ENCODE data around the gene VPS54. TPM values are rescaled to one million over a fixed set of nuclear protein-coding genes. Genes with fewer than 3 reads are reported as not detected.

The VPS54 gene
- total RNA-seq, 1 donor from 2014 or later = 17.5 TPM

GRCh38 chr2:63926815-63927214 is 92.4 kb downstream of the VPS54 start:
- Histone ChIP-seq H4K20me1 (ENCODE audit: insufficient read depth, low read length) (no peaks in the 10 kb centered on the region), H2AFZ (ENCODE audit: low read depth, low read length) (no peak overlapping the region), H3K4me2 (ENCODE audit: low read length) (no peak overlapping the region), H3K27ac (ENCODE audit: low read depth, low read length) (no peak overlapping the region), H3K9ac (ENCODE audit: low read length) (no peak overlapping the region), H3K79me2 (ENCODE audit: insufficient read depth, low read length) (peaks cover 3% of the 10 kb centered on the region), H3K4me3 (ENCODE audit: insufficient read depth, low read depth, low read length) (no peak overlapping the region), H3K9me3 (ENCODE audit: insufficient read depth, low read depth, low read length) (no peaks in the 10 kb centered on the region), H3K4me1 (ENCODE audit: insufficient read depth, low read length) (no peaks in the 10 kb centered on the region), H3K27me3 (ENCODE audit: insufficient read depth, low read length) (no peaks in the 10 kb centered on the region), H3K36me3 (ENCODE audit: insufficient read depth, low read length) (no peaks in the 10 kb centered on the region)
- DNase-seq (ENCODE audit: low read depth) = no peak
- Mint-ChIP-seq H3K9me3 (ENCODE audit: unreplicated experiment) (peaks cover 3% of the 10 kb centered on the region), H3K4me1 (ENCODE audit: low read depth, unreplicated experiment) (no peaks in the 10 kb centered on the region), H3K27me3 (ENCODE audit: low read depth, unreplicated experiment) (no peaks in the 10 kb centered on the region), H3K36me3 (ENCODE audit: low read depth, unreplicated experiment) (peaks cover 20% of the 10 kb centered on the region), H3K27ac (ENCODE audit: unreplicated experiment) (no peak overlapping the region), H3K4me3 (ENCODE audit: unreplicated experiment) (no peak overlapping the region)
- TF ChIP-seq CTCF (IDR thresholded peaks at IDR 0.05; ENCODE audit: insufficient read depth, low read depth, low read length) (no peak), EZH2 (IDR thresholded peaks at IDR 0.05; ENCODE audit: insufficient read depth, low read length) (no peak)
- no peak for FAIRE-seq

GRCh38 chr2:63914311-63914710 is 104.9 kb downstream of the VPS54 start:
- no peak for TF ChIP-seq EZH2 (IDR thresholded peaks at IDR 0.05; ENCODE audit: insufficient read depth, low read length)
- no peak for TF ChIP-seq CTCF (IDR thresholded peaks at IDR 0.05; ENCODE audit: insufficient read depth, low read depth, low read length)
- DNase-seq (ENCODE audit: low read depth) = no peak
- H3K27ac Mint-ChIP-seq (ENCODE audit: unreplicated experiment) = no peak overlapping the region
- no peaks in the 10 kb centered on the region for H4K20me1 ChIP-seq (ENCODE audit: insufficient read depth, low read length)
- no peaks in the 10 kb centered on the region for H3K4me1 ChIP-seq (ENCODE audit: insufficient read depth, low read length)
- H3K4me2 ChIP-seq (ENCODE audit: low read length) = no peak overlapping the region
- peaks cover 22% of the 10 kb centered on the region for H3K36me3 ChIP-seq (ENCODE audit: insufficient read depth, low read length)
- no peaks in the 10 kb centered on the region for H3K9me3 ChIP-seq (ENCODE audit: insufficient read depth, low read depth, low read length)
- no peak for FAIRE-seq
- no peak overlapping the region for H3K4me3 Mint-ChIP-seq (ENCODE audit: unreplicated experiment)
- no peak overlapping the region for H3K4me3 ChIP-seq (ENCODE audit: insufficient read depth, low read depth, low read length)
- H3K79me2 ChIP-seq (ENCODE audit: insufficient read depth, low read length) = no peaks in the 10 kb centered on the region
- H3K27ac ChIP-seq (ENCODE audit: low read depth, low read length) = no peak overlapping the region
- no peak overlapping the region for H2AFZ ChIP-seq (ENCODE audit: low read depth, low read length)
- H3K27me3 Mint-ChIP-seq (ENCODE audit: low read depth, unreplicated experiment) = no peaks in the 10 kb centered on the region
- no peak overlapping the region for H3K9ac ChIP-seq (ENCODE audit: low read length)
- H3K27me3 ChIP-seq (ENCODE audit: insufficient read depth, low read length) = no peaks in the 10 kb centered on the region
- peaks cover 7% of the 10 kb centered on the region for H3K4me1 Mint-ChIP-seq (ENCODE audit: low read depth, unreplicated experiment)
- H3K9me3 Mint-ChIP-seq (ENCODE audit: unreplicated experiment) = no peaks in the 10 kb centered on the region
- peaks cover 15% of the 10 kb centered on the region for H3K36me3 Mint-ChIP-seq (ENCODE audit: low read depth, unreplicated experiment)

GRCh38 chr2:63903003-63903402 is 116.2 kb downstream of the VPS54 start:
- FAIRE-seq = no peak

More at GRCh38 chr2:63903003-63903402, 116.2 kb downstream of the VPS54 start:
- Histone ChIP-seq H3K4me2 (ENCODE audit: low read length) (no peak overlapping the region), H3K4me3 (ENCODE audit: insufficient read depth, low read depth, low read length) (no peak overlapping the region), H3K9me3 (ENCODE audit: insufficient read depth, low read depth, low read length) (peaks cover 8% of the 10 kb centered on the region), H3K9ac (ENCODE audit: low read length) (no peak overlapping the region), H3K79me2 (ENCODE audit: insufficient read depth, low read length) (peaks cover 3% of the 10 kb centered on the region), H3K27ac (ENCODE audit: low read depth, low read length) (no peak overlapping the region), H3K36me3 (ENCODE audit: insufficient read depth, low read length) (peaks cover 16% of the 10 kb centered on the region), H3K27me3 (ENCODE audit: insufficient read depth, low read length) (no peaks in the 10 kb centered on the region), H3K4me1 (ENCODE audit: insufficient read depth, low read length) (no peaks in the 10 kb centered on the region), H2AFZ (ENCODE audit: low read depth, low read length) (no peak overlapping the region), H4K20me1 (ENCODE audit: insufficient read depth, low read length) (no peaks in the 10 kb centered on the region)
- H3K36me3 Mint-ChIP-seq (ENCODE audit: low read depth, unreplicated experiment) = peaks cover 35% of the 10 kb centered on the region
- no peak overlapping the region for H3K4me3 Mint-ChIP-seq (ENCODE audit: unreplicated experiment)
- peaks cover 11% of the 10 kb centered on the region for H3K9me3 Mint-ChIP-seq (ENCODE audit: unreplicated experiment)
- H3K27ac Mint-ChIP-seq (ENCODE audit: unreplicated experiment) = no peak overlapping the region
- no peaks in the 10 kb centered on the region for H3K27me3 Mint-ChIP-seq (ENCODE audit: low read depth, unreplicated experiment)
- TF ChIP-seq EZH2 (IDR thresholded peaks at IDR 0.05; ENCODE audit: insufficient read depth, low read length) (no peak), CTCF (IDR thresholded peaks at IDR 0.05; ENCODE audit: insufficient read depth, low read depth, low read length) (no peak)
- peaks cover 4% of the 10 kb centered on the region for H3K4me1 Mint-ChIP-seq (ENCODE audit: low read depth, unreplicated experiment)
- peak; percentile 17 for DNase-seq (ENCODE audit: low read depth)

Measured in astrocyte (in vitro differentiated cells and primary cell).